ENCODE measurements around the gene IFNGR2.
"Not testable (repeated sequence)": the region's sequence is repeated elsewhere in the genome, so short reads cannot be mapped to it uniquely, and the experiment has no call there.

The IFNGR2 gene

GRCh38 chr21:33403786-33404585 lies 773 bp downstream of the IFNGR2 start:
- peak in 1 of 2 experiments; percentile 32 for DNase-seq

DNA sequence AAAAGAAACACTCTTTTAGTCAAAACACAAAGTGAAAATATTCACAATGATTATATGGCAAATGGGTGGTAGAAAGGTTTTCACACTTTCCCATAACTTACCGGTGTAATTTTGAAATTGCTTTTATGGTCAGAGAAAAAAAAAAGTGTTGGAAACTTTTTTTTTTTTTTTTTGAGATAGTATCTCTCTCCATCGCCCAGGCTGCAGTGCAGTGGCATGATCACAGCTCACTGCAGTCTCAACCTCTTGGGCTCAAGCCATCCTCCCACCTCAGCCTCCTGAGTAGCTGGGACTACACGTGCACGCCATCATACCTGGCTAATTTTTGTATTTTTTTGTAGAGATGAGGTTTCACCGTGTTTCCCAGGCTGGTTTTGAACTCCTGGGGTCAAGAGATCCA lies 3.3 kb downstream of the IFNGR2 start:
- no peak for DNase-seq

DNA sequence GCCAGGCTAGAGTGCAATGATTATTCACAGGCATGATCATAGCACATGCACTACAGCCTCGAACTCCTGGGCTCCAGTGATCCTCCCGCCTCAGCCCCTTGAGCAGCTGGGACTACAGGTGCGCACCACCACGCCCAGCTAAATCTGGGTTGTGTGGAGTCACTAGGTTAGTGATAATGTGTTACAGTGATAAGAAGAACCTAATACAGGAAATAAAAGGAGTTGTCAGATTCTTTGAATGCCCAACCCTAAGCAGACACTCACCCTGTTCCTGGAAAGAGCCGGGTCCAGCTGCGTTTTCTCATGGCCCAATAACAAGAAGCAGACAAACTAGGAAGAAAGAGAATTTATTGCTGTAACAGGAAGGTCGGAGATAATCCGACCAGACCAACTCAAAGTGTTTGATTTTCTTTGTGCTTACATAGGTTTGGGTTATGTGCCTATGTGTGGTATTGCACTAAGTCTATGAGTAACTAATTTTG lies 8.8 kb downstream of the IFNGR2 start:
- no peak for DNase-seq

DNA sequence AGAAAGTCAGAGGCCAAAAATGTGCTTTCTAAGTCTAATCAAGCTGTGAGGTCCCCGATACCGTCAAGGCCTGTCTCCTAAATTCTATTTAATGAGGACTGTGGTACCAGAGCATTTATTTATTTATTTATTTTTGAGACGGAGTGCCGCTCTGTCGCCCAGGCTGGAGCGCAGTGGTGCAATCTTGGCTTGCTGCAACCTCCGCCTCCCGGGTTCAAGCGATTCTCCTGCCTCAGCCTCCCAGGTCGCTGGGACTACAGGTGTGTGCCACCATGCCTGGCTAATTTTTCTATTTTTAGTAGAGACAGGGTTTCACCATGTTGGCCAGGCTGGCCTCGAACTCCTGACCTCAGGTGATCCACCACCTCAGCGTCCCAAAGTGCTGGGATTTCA lies 9.2 kb downstream of the IFNGR2 start:
- DNase-seq = not testable (repeated sequence)

DNA sequence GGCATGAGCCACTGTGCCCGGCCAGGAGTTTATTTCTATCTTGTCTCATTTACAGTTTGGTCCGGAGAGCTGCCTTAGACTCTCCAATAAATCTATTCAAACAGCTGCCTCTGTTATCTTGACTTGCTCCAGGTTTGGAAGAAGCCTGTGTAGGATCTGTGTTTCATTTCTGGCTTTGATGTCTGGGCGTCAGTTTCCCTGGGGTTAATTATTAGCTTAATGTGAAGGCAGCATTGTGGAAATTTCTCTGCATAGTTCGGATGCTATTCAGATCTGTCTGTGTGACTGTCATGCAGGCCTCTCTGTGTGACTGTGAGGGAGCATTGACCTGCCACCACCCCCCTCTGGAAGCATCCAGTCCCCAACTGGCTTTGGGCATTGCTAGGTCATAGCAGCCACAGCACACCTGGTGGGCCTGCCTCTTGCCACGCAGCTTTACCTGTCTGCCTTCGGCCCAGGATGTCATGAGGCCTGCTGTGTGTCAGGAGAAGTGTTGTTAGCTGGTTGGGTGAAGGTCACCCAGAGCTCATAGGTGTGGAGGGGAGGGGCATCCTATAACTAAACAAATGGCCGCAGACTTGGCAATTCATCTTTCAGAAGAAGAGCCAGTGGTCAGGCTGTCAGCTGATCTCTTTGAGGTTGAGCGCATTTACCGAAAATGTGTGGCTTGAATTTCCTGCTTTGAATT lies 9.8 kb downstream of the IFNGR2 start:
- DNase-seq = no peak

GRCh38 chr21:33414068-33414467 lies 10.9 kb downstream of the IFNGR2 start:
- DNase-seq = no peak

DNA sequence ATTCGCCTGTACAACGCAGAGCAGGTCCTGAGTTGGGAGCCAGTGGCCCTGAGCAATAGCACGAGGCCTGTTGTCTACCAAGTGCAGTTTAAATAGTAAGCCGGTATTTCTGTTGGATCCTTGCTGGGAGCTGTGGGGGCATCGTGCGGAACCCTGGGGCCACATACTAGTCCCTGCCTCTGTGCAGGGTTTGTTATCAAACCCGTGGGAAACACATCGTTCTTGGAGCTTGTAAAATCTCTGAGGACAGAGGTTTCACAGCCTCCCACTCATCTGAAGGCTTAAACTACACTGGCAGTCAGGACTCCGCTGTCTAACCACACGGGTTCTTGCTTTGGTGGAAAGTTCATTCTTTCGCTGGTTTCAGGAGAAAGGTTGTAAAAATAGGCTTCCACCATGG lies 11.7 kb downstream of the IFNGR2 start:
- DNase-seq = no peak

DNA sequence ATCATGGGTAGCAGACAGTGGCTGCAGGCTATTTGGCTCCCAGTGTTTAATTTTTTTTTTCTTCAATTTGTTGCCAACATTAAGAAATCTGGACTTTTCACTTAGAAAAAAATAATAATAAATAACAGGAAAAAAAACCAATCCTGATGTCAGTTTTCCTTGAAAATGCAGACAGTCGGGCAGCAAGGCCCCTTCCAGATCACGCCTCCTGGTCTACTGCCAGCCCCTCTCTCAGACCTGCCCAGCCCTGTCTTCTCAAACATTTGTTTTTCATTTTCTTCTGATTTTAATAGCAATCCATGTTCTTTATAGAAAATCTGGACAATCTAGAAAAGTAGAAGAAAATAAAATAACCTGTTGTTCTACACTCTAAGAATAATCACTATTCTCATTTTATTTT lies 15.5 kb downstream of the IFNGR2 start:
- no peak for DNase-seq

- no peak for DNase-seq
These were observed 16.4 kb downstream of the IFNGR2 start for GRCh38 chr21:33419538-33420123.

- no peak for DNase-seq
These were observed 18.6 kb downstream of the IFNGR2 start for GRCh38 chr21:33421713-33422393.

GRCh38 chr21:33424214-33424613 lies 21.0 kb downstream of the IFNGR2 start:
- DNase-seq = no peak

DNA sequence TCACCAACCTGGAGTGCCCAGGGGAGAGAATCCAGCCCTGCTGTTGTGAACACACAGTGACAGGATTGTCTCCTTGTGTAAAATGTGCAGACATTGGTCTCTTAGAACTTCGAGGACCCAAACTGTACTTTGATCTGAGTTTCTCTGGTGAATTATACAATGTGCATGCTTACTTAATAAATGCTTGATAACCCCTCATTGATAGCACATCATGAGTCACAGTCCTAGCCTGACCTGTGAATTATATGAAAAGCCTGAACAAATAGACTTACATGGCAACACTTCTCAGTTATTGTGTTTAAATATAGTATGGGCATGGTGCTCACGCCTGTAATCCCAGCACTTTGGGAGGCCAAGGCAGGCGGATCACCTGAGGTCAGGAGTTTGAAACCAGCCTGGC lies 22.6 kb downstream of the IFNGR2 start:
- DNase-seq = no peak

DNA sequence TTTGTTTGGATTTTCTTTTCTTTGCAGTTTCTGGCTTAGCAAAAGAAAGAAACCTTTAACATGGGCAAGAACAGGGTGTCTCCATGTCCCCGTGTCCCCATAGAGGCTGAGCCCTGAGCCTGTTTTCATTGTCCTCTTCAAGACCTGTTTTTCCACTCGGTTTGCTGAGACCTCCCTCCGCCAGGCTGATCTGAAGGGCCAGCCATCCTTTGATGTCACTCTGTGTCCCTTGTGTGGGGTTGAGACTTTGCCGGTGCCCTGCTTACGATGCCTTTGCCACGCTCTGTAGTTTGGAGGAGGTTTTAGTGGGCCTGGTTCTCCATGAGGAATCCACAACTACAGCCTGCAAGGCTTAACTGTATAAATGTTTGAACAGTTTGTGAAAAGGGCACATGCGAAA lies 23.8 kb downstream of the IFNGR2 start:
- no peak for DNase-seq

DNA sequence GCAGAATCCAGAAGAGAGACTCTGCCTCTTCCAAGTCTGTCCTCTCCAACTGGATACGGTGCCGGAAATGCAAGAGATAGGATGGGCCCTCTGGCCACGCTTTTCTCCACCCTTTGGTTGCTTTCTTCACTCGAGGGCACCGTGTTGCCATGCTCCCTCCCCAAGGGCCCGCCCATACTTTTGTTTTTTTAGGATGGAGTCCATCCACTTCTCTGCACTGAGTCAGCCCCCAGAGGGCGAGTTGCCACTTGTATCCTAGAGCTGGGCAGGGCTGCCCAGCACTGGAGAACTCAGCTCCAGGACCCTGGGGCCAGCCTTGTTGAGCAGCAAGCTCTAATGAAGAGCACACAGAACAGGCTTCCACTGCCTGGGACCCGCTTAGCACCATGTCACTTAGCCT lies 25.5 kb downstream of the IFNGR2 start:
- no peak for DNase-seq

DNA sequence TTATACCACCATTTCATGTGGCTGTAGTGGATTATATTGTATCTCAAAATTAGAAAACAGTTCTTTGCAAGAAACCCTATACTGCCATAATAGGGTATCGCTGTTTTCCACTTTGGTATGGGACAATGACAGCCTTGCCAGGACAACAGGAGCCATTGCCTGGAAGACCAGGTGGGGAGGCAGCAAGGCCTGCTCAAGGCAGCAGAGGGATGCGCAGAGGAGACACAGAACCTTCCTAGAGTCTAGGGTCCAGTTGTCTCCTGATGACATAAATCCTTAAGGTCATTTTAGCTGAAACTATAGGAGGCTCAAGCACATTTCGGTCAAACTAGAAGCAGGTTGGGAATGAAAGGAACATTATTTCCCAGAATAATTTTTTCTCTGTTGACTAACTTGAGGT lies 27.6 kb downstream of the IFNGR2 start:
- no peak for DNase-seq

DNA sequence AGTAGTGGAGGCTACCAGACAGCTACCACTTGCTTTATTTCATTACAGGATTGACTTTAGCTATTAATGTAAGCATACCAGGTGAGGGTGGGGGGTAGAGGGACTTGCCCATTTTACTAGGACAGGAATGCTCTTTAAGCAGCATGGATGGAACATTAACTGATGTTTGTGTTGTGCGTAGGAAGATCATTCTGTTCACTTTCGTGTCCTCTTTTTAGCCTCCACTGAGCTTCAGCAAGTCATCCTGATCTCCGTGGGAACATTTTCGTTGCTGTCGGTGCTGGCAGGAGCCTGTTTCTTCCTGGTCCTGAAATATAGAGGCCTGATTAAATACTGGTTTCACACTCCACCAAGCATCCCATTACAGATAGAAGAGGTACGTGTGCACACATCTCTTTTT lies 29.3 kb downstream of the IFNGR2 start:
- no peak for DNase-seq

DNA sequence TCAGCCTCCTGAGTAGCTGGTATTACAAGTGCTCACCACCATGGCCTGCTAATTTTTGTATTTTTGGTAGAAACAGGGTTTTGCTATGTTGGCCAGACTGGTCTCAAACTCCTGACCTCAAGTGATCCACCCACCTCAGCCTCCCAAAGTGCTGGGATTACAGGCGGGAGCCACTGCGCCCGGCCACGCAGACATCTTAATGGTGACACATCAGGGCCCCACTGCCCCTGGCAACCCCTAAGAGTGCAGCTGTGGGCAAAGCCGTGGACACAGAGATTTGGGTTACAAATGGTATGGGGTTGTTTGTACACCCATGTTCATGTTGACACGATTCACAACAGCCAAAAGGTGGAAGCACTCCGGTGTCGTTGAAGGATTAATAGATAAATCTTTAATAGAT lies 29.8 kb downstream of the IFNGR2 start:
- DNase-seq = no peak

- DNase-seq = no peak
These were observed 30.4 kb downstream of the IFNGR2 start for GRCh38 chr21:33433425-33434114.

- no peak for DNase-seq
These were observed 31.7 kb downstream of the IFNGR2 start for GRCh38 chr21:33434770-33435360.

DNA sequence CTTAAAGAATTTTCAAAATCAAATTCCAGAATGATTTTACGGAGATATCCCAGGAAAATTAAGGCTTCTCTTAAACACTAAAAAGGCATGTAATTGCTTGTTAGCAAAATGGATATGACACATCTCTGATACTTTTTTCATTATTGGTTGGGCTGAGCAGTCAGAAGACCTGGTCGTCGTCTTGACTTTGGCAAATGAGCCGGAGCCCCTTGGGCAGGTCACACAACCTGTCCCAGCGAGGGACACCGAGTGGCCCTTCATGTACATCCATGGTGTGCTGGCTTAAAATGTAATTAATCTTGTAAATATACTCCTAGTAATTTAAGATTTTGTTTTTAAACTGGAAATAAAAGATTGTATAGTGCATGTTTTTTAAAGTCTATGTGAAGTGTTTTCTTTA lies 33.9 kb downstream of the IFNGR2 start:
- DNase-seq = no peak

- DNase-seq = no peak
These were observed 38.6 kb downstream of the IFNGR2 start for GRCh38 chr21:33441489-33442477.
